ENCODE data around the gene GADL1. TPM values are rescaled to one million over a fixed set of nuclear protein-coding genes. Genes with fewer than 3 reads are reported as not detected.
A peak's percentile ranks its signal among the peaks of the same experiment; 100 is the strongest.

The GADL1 gene
- total RNA-seq, 2 experiments from 2014 or later = not detected

DNA sequence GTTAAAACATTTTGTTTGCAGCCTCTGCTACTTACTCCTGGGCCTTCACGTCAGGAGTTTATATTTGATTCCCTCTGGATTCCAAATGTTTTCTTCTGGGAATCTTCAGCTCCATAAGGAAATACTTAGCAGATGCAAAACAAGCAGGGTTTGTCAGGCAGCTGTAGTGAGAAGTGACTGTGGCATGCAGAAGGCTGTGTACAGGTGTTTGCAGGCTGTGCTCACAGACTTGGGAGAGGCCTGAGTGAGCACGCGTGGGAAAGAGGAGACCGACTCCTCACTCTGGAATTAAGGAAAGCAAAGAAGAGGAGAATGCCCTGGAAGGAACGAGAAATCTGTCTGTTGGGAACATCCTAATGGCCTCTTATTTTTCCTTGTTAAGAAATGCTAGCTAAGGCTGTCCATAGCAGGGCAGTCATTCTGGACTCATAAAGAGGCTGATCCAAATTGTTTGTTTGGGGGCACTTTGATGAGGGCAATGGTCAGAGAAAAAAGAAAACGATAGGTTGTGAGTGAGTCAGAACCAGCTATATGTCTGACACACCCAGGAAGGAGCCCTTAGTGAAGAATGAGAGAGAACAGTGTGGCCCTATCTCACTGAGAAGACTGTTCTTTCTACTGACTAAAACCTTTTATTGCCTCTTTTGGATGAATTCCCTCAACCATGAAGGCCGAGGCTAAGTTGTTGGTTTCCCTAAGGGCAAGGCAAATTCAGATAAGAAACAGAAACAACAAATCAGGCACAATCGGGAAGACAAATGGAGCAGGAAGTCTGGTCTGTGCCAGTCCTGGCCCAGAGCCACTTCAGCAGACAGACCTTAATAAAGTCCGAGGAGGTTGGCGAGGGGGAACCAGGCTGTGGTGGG lies 205.5 kb downstream of the GADL1 start:
- H3K9me3 Mint-ChIP-seq = no peaks in the 10 kb centered on the region
- H3K27ac Mint-ChIP-seq = peak overlapping the region; percentile 93
- ChIA-PET CTCF (interaction anchor here (1.0 to 2.2 kb wide), 4 partner anchors 10 to 83 kb away, joined by 3 to 7 read pairs (median 4); partner anchors contain the start of gene TGFBR2), POLR2A (interaction anchor here (0.6 to 1.3 kb wide), 5 partner anchors 20 to 1202 kb away, joined by 3 to 4 read pairs (median 3); partner anchors contain the start of gene TGFBR2)
- DNase-seq = no peak
- TF ChIP-seq, protein P1, sequence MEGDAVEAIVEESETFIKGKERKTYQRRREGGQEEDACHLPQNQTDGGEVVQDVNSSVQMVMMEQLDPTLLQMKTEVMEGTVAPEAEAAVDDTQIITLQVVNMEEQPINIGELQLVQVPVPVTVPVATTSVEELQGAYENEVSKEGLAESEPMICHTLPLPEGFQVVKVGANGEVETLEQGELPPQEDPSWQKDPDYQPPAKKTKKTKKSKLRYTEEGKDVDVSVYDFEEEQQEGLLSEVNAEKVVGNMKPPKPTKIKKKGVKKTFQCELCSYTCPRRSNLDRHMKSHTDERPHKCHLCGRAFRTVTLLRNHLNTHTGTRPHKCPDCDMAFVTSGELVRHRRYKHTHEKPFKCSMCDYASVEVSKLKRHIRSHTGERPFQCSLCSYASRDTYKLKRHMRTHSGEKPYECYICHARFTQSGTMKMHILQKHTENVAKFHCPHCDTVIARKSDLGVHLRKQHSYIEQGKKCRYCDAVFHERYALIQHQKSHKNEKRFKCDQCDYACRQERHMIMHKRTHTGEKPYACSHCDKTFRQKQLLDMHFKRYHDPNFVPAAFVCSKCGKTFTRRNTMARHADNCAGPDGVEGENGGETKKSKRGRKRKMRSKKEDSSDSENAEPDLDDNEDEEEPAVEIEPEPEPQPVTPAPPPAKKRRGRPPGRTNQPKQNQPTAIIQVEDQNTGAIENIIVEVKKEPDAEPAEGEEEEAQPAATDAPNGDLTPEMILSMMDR (IDR thresholded peaks at IDR 0.05) = no peak
- H3K27me3 Mint-ChIP-seq = no peaks in the 10 kb centered on the region
- H3K36me3 Mint-ChIP-seq (ENCODE audit: low read depth) = peaks cover 88% of the 10 kb centered on the region
- H3K4me1 Mint-ChIP-seq (ENCODE audit: low read depth) = peaks cover 86% of the 10 kb centered on the region
- ATAC-seq = peak; percentile 72
- intact Hi-C loops (cut with micrococcal nuclease) = no loop called here
- no peak overlapping the region for H3K4me3 Mint-ChIP-seq

GRCh38 chr3:30687930-30688570 lies 206.4 kb downstream of the GADL1 start:
- Mint-ChIP-seq H3K27ac (peak overlapping the region; percentile 76), H3K9me3 (no peaks in the 10 kb centered on the region), H3K4me3 (no peak overlapping the region), H3K27me3 (no peaks in the 10 kb centered on the region), H3K4me1 (ENCODE audit: low read depth) (peaks cover 88% of the 10 kb centered on the region), H3K36me3 (ENCODE audit: low read depth) (peaks cover 91% of the 10 kb centered on the region)
- ChIA-PET POLR2A (interaction anchor here (1.0 to 1.3 kb wide), 4 partner anchors 19 to 82 kb away, joined by 3 to 4 read pairs (median 3); partner anchors contain the start of gene TGFBR2), CTCF (interaction anchor here (1.0 to 2.2 kb wide), 2 partner anchors 9 to 47 kb away, joined by 4 to 7 read pairs; no protein-coding TSS in a partner anchor)
- TF ChIP-seq, protein P1 (IDR thresholded peaks at IDR 0.05) = no peak
- intact Hi-C loops (cut with micrococcal nuclease) = no loop called here
- no peak for DNase-seq
- ATAC-seq = no peak

GRCh38 chr3:30686799-30687198 lies 207.7 kb downstream of the GADL1 start:
- Mint-ChIP-seq H3K4me3 (no peak overlapping the region), H3K36me3 (ENCODE audit: low read depth) (peaks cover 89% of the 10 kb centered on the region), H3K27ac (peak overlapping the region; percentile 13), H3K27me3 (no peaks in the 10 kb centered on the region), H3K4me1 (ENCODE audit: low read depth) (peaks cover 88% of the 10 kb centered on the region), H3K9me3 (no peaks in the 10 kb centered on the region)
- TF ChIP-seq, protein P1 (IDR thresholded peaks at IDR 0.05) = no peak
- ChIA-PET CTCF (interaction anchor here (1.1 to 5.9 kb wide), 2 partner anchors 8 to 63 kb away, joined by 4 to 40 read pairs; no protein-coding TSS in a partner anchor), POLR2A (interaction anchor here (1.2 kb wide), 1 partner anchor 10 kb away, joined by 3 read pairs; no protein-coding TSS in a partner anchor)
- DNase-seq (no peak), ATAC-seq (no peak)
- intact Hi-C loops (cut with micrococcal nuclease) = no loop called here

DNA sequence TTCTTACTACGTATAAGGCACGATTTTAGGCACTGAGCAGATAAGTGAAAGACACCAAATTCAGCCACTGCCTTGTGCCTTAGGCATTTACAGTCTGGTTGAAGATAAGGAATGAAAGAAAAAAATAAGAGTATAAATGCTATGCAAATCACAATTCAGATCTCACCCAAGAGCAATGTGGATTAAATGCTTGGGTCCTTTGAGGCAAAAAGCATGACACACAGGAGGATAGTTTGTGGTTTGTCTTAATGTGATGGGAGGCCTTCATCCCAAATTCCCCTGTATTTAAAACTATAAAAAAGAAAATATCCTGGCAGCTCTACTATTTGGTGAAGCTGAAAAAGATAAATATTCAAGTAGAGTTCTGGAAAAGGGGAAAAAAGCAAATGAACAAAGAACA lies 208.3 kb downstream of the GADL1 start:
- intact Hi-C loops (cut with micrococcal nuclease) = no loop called here
- Mint-ChIP-seq H3K36me3 (ENCODE audit: low read depth) (peaks cover 91% of the 10 kb centered on the region), H3K9me3 (no peaks in the 10 kb centered on the region), H3K27ac (peak overlapping the region; percentile 13), H3K27me3 (no peaks in the 10 kb centered on the region), H3K4me3 (no peak overlapping the region), H3K4me1 (ENCODE audit: low read depth) (peaks cover 92% of the 10 kb centered on the region)
- DNase-seq (no peak), ATAC-seq (no peak)
- POLR2A ChIA-PET = interaction anchor here (1.2 kb wide), 1 partner anchor 9 kb away, joined by 3 read pairs; no protein-coding TSS in a partner anchor
- CTCF ChIA-PET = interaction anchor here (1.0 to 5.9 kb wide), 3 partner anchors 9 to 66 kb away, joined by 3 to 40 read pairs (median 4); no protein-coding TSS in a partner anchor
- TF ChIP-seq, protein P1 (IDR thresholded peaks at IDR 0.05) = no peak
